SH-SY5Y (cell line): ENCODE data around the gene CTNNBIP1.

ENCODE experiments used
- GATA2 ChIP-seq: IDR thresholded peaks from 2 replicates; pipeline ENCODE4 v1.6.1; 2011; ENCODE audit warnings: mild to moderate bottlenecking, low read depth, low read length
- GATA3 ChIP-seq: IDR thresholded peaks from 2 replicates; pipeline ENCODE4 v1.6.1; 2011; ENCODE audit warnings: low read depth, mild to moderate bottlenecking, low read length, moderate library complexity

GRCh38 chr1:9891207-9891606 is 18.9 kb downstream of the CTNNBIP1 start:
- no peak for TF ChIP-seq GATA2
- TF ChIP-seq GATA3 = no peak
